ENCODE results near the gene MGAT4A.

Gene MGAT4A

DNA sequence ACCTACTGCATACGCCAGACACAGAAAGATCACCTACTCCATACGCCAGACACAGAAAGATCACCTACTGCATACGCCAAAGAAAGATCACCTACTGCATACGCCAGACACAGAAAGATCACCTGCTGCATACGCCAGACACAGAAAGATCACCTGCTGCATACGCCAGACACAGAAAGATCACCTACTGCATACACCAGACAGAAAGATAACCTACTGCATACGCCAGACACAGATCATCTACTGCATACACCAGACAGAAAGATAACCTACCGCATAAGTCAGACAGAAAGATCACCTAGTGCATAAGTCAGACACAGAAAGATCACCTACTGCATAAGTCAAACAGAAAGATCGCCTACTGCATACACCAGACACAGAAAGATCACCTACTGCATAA is 148.4 kb downstream of the MGAT4A start:
- no peak overlapping the region for H3K4me3 Mint-ChIP-seq
- ATAC-seq (no peak), DNase-seq (no peak)
- no peaks in the 10 kb centered on the region for H3K9me3 Mint-ChIP-seq
- no peak overlapping the region for H3K27ac Mint-ChIP-seq
- H3K4me1 Mint-ChIP-seq, result no peaks in the 10 kb centered on the region
- H3K27me3 Mint-ChIP-seq, result no peaks in the 10 kb centered on the region

DNA sequence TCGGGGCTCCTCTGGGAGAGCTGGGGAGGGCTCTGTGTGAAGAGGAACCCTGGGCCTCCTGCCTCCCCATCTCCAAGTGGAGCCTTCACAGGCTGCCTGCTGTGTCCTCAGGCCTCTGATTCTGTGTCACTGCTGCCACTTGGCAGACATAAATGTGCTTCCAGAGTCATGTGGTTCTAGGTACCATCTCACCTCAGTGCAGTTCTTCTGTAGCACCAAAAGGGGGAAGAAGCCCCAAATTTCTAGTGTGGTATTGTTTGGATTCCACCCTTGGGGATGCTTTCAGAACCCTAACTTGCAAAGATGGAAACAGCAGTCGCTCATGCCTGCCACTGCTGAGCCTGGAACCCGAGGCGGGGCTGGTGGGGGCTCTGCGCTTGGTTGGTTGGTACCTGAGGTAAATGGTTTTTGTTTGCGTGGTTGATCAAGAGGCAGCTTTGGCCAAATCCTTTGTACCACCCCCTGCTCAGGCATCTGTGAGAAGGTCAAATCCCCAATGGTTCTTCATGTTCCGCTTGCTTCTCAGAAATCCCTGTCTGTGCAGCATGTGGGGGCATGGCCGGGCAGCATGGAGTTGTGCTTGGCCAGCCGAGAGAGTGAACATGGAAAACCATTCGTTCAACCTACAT is 150.2 kb downstream of the MGAT4A start:
- no peak for DNase-seq
- no peaks in the 10 kb centered on the region for H3K27me3 Mint-ChIP-seq
- ATAC-seq, result no peak
- no peaks in the 10 kb centered on the region for H3K9me3 Mint-ChIP-seq
- no peaks in the 10 kb centered on the region for H3K4me1 Mint-ChIP-seq
- peak overlapping the region in 1 of 2 donors; percentile 34 for H3K27ac Mint-ChIP-seq
- H3K4me3 Mint-ChIP-seq, result no peak overlapping the region

DNA sequence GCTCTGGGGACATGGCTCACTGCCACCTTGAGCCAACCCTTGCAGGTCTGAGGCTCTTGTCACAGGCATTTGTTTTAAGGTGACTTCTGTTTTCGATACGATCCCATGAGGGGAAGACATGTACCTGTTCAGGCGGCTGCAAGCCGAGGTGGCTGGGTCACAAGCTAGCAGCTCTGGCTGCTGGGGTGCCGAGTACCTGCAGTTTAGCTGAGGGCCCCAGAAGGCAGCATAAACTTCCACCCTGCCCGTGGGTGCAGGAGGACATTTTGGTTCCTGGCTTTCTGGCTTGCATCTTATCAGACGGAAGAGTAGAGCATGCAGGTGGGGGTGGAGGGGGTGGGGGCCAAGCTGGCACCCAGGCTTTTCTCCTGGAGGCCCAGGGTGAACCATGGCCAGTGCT is 151.0 kb downstream of the MGAT4A start:
- H3K4me1 Mint-ChIP-seq, result no peaks in the 10 kb centered on the region
- H3K27me3 Mint-ChIP-seq, result no peaks in the 10 kb centered on the region
- no peak for DNase-seq

DNA sequence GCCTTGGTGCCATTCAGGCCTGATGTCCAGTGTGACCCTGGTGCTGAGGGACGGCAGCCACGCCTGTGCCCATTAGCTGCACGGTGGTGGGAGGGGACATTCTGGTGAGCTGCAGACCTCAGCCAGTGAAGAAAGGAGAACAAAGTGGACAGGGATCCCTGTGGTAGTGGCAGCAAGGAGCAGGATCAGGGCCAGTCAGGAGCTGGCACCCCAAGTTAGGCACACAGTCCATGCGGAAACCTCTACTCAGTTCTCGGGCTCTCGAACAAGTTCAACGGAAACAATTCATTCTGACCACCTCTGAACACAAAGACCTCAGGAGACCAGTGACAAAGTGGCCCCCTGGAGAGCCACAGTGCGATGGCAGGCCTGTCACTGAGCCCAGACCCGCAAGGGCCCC is 152.7 kb downstream of the MGAT4A start:
- H3K9me3 Mint-ChIP-seq, result no peaks in the 10 kb centered on the region
- no peak overlapping the region for H3K4me3 Mint-ChIP-seq
- no peak overlapping the region for H3K27ac Mint-ChIP-seq
- H3K27me3 Mint-ChIP-seq, result no peaks in the 10 kb centered on the region
- H3K4me1 Mint-ChIP-seq, result no peaks in the 10 kb centered on the region
- DNase-seq (no peak), ATAC-seq (no peak)

More for the DNA sequence above, 151.0 kb downstream of the MGAT4A start:
- no peak for ATAC-seq
- Mint-ChIP-seq H3K27ac (peak overlapping the region in 1 of 2 donors; percentile 69), H3K9me3 (no peaks in the 10 kb centered on the region), H3K4me3 (no peak overlapping the region)

DNA sequence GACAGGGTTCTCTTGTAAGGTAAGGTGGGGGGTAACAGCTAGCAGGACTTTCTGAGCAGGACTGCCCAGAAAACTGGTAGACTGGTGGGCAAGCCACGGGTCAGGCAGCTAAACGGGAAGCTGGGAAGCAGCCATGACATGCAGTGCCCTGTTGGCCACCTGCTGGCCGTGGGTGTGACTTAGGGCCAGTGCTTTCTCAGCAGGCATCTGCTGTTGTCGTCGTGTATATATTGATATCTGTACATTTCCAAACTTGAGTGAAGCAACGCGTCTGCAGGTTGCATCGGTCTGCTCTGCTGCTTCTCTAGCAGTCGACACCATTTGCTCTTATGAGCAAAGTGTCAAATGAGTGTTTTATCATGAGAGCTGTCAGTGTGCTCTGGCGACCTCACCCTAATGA is 153.6 kb downstream of the MGAT4A start:
- no peak for ATAC-seq

DNA sequence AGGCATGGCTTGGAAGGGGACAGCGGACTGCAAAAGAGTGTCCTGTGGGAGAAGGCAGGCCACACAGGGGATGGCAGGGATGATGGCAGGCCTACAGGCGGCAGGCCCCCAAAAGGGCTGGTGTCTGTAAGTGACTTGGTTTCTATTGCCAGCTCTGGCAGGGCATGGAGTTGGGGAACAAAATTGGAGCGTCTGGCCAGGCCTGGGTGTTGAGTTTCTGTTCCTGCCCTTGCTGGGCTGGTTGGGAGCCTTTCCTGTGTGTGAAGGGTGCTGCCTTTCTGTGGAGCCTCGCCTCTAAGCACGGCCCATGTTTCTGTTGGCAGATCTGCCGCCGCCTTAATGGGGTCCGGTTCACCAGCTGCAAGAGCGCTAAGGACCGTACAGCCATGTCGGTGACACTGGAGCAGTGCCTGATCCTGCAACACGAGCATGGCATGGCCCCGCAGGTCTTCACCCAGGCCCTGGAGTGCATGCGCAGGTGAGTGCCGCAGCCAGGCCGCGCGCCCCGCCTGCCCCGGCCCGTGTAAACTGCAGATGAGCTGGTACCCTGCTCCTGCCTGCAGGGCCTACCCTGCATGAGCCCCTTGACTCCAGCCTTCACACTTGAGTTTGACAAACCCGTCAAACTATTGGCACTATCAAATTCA is 154.1 kb downstream of the MGAT4A start:
- no peaks in the 10 kb centered on the region for H3K27me3 Mint-ChIP-seq
- ATAC-seq (no peak), DNase-seq (no peak)
- H3K4me3 Mint-ChIP-seq, result no peak overlapping the region
- no peaks in the 10 kb centered on the region for H3K9me3 Mint-ChIP-seq
- no peak overlapping the region for H3K27ac Mint-ChIP-seq
- H3K4me1 Mint-ChIP-seq, result no peaks in the 10 kb centered on the region

More for the DNA sequence above, 153.6 kb downstream of the MGAT4A start:
- Mint-ChIP-seq H3K27ac (no peak overlapping the region), H3K27me3 (no peaks in the 10 kb centered on the region), H3K4me3 (no peak overlapping the region), H3K9me3 (no peaks in the 10 kb centered on the region), H3K4me1 (no peaks in the 10 kb centered on the region)
- no peak for DNase-seq

DNA sequence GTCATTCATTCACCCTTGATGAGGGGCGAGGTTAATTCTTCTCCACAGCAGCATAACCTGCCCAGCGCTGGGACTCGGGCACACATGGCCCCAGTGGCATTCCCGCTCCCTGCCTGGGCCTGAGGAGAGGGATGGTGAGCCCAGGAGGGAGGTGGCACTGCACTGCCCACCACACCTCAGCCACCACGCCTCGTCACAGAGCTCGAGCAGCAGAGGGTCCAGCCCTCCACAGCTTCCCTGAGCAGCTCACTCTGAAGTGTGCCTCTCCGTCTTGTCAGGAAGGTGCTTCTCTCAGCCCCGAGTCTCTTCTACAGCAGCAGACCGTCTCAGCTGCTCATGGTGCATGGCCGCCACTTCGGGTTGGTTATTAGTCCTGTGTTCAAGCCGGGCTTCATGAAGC is 157.5 kb downstream of the MGAT4A start:
- no peak for ATAC-seq
- Mint-ChIP-seq H3K4me1 (peaks cover 7% of the 10 kb centered on the region), H3K27me3 (no peaks in the 10 kb centered on the region), H3K27ac (no peak overlapping the region), H3K9me3 (no peaks in the 10 kb centered on the region), H3K4me3 (no peak overlapping the region)
- DNase-seq, result no peak

DNA sequence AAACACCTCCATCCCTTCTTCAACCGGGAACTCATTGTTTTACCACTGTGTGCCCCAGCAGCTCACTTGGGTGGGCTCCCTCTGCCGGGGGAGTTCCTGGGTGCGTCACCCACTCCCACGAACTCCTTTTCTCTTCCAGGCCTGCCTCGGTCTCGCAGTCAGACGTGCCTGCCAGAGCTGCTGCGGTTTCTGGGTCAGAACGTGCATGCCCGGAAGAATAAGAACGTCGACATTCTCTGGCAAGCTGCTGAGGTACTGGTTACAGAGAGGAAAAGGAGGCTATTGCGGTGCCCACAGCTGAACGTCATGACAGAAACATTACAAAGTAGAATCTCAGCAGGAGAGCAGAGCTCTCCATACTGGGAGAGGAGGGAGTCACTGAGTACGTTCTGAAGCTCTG is 158.3 kb downstream of the MGAT4A start:
- H3K4me3 Mint-ChIP-seq, result no peak overlapping the region
- peaks cover 7% of the 10 kb centered on the region for H3K4me1 Mint-ChIP-seq
- DNase-seq (no peak), ATAC-seq (no peak)
- H3K9me3 Mint-ChIP-seq, result no peaks in the 10 kb centered on the region
- no peak overlapping the region for H3K27ac Mint-ChIP-seq
- no peaks in the 10 kb centered on the region for H3K27me3 Mint-ChIP-seq

DNA sequence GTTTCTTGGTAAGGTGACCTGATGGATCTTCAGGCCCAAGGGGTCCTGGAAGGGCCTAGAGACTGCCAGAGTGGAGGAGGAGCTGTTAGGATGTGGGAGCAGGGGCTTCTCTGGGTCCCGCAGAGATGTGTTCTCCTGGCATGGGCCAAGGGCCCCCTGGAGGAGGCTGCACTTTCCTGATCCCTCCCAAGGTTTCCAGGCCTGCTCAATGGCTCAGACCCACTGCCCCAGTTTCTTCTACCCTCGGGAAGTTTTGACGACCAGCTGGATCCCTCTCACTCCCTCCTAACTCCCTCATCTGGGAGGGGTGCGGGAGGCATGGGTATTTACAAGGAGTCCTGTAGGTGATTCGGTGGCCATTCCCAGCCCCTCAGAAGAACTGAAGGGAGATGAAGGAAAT is 158.7 kb downstream of the MGAT4A start:
- Mint-ChIP-seq H3K4me1 (peaks cover 7% of the 10 kb centered on the region), H3K4me3 (no peak overlapping the region), H3K27ac (peak overlapping the region in 1 of 2 donors; percentile 34), H3K27me3 (no peaks in the 10 kb centered on the region), H3K9me3 (no peaks in the 10 kb centered on the region)
- ATAC-seq (no peak), DNase-seq (no peak)

DNA sequence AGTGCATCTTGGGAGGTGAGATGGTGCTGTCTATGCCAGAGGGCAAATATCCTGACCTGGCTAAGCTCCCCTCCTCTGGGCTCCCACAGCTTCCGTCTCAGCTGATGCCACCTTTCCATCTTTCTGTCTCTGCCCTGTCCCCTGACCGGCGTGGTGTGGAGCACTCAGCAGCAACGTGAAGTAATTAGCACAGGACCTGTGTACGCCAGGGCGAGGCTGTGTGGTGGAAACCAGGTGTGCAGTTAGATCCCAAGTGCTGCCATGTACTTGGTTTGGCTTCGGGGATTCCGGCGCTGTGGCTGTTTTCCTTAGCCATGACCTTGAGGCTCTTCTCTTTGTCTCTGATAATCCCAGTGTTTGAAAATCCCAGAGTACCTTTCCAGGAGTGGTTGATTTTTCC is 159.1 kb downstream of the MGAT4A start:
- Mint-ChIP-seq H3K27ac (peak overlapping the region in 1 of 2 donors; percentile 5), H3K4me3 (no peak overlapping the region), H3K27me3 (no peaks in the 10 kb centered on the region), H3K9me3 (no peaks in the 10 kb centered on the region), H3K4me1 (peaks cover 7% of the 10 kb centered on the region)
- no peak for DNase-seq
- no peak for ATAC-seq

DNA sequence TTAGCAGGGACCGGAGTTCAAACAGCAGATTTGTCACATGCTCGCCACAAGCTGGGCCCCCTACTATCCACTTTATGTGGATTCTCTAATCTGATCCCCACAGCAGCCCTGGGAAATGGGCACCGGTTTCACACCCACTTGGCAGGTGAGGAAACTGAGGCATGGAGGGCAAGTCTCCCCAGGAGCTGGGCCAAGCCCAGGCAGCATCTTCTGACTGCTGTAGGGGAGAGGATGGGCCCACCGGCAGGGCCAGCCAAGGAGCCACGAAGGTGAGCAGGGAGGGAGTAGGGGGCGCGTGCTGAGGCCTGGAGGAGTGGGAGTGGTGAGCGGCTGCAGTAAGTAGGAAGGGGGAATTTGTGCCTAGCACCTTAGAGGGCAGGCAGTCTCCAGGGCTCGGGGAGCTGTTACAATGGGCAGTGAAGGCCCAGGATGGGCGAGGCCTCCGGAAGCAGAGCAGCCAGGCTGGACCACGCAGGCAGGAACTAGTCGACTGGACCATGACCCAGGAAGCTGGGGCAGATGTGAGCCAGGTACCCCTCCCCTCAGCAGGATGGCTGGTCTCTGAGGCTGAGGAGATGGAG is 159.7 kb downstream of the MGAT4A start:
- peaks cover 7% of the 10 kb centered on the region for H3K4me1 Mint-ChIP-seq
- ATAC-seq, result no peak

DNA sequence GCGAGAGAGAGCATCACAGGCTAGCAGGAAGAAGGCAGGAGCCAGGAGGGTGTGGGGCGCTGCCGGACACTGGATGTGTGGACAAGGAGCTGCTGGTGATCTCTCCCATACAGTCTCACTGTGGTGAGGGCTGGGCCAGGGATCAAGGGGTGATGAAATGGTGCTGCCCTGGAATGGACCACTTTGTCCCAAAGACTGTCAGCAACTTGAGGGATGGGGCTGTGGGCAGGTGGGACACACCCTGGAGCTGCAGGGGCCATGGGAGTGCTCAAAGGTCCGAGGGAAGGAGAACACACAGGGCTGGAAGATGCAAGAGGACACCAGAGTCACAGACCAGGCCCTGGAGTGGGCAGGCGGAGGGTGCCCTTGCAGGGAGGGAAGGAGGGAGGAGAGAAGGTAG is 160.6 kb downstream of the MGAT4A start:
- no peak for ATAC-seq
- H3K4me1 Mint-ChIP-seq, result peaks cover 9% of the 10 kb centered on the region
- no peaks in the 10 kb centered on the region for H3K9me3 Mint-ChIP-seq
- no peak overlapping the region for H3K4me3 Mint-ChIP-seq
- no peaks in the 10 kb centered on the region for H3K27me3 Mint-ChIP-seq
- H3K27ac Mint-ChIP-seq, result peak overlapping the region; percentile 69 to 77
- no peak for DNase-seq

More for the DNA sequence above, 159.7 kb downstream of the MGAT4A start:
- no peak overlapping the region for H3K4me3 Mint-ChIP-seq
- DNase-seq, result no peak
- no peaks in the 10 kb centered on the region for H3K9me3 Mint-ChIP-seq
- H3K27ac Mint-ChIP-seq, result peak overlapping the region in 1 of 2 donors; percentile 92
- no peaks in the 10 kb centered on the region for H3K27me3 Mint-ChIP-seq

DNA sequence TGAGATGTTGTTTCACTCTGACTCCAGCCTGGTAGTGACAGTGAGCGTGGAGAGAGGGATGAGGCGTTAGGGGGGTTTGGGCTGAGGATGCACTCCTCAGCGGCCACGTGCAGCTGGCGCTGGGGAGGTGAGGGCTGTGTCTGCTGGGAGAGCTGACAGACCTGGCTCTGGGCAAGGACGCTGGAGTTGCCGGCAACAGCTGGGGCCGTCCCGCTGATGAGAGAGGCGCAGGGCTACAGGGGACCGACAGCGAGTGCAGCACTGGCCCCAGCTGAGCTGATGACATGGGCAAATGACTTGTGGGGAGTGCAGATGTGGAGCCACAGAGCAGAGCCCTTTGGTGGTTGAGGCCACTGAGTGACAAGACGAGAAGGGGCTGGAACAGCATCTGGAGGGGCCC is 161.0 kb downstream of the MGAT4A start:
- no peak for DNase-seq
- no peaks in the 10 kb centered on the region for H3K9me3 Mint-ChIP-seq
- no peak for ATAC-seq
- H3K4me3 Mint-ChIP-seq, result no peak overlapping the region
- H3K27me3 Mint-ChIP-seq, result no peaks in the 10 kb centered on the region
- H3K27ac Mint-ChIP-seq, result peak overlapping the region; percentile 61 to 74
- peaks cover 13% of the 10 kb centered on the region for H3K4me1 Mint-ChIP-seq

DNA sequence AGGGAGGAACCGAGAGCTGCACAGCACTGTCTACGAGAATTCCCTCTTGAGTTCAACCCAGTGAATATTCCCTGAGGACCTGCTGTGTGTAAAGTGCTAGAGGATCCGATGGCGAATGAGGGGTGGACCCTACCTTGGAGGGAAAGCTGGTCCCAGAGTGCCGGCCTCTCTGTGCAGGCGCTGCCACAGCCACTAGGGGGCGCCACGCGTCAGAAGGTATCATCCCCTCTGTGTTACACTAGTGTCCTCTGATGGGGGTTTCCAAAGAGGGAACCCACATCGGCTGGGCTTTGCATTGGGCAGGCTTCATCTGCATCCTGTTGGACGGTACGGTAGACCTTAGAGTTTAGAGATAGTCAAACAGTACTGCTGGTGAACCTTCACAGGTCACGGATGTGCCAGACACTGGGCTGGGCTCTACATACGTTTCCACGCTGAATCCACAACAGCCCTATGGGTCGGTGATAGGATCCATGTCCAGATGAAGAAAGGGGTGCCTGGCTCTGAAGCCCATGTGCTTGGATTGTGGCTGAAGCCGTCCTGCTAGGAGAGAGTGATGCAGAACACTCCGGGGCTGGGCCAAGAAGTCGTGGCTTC is 161.6 kb downstream of the MGAT4A start:
- Mint-ChIP-seq H3K9me3 (no peaks in the 10 kb centered on the region), H3K4me1 (peaks cover 13% of the 10 kb centered on the region), H3K27me3 (no peaks in the 10 kb centered on the region), H3K4me3 (no peak overlapping the region), H3K27ac (peak overlapping the region; percentile 61 to 74)
- ATAC-seq (peak; percentile 77), DNase-seq (peak; percentile 60 to 64)
